Fibroblast of gingiva (primary cell): ENCODE results near the gene ADAMTS4.

ENCODE experiments used
- DNase-seq: peaks from one replicate; pipeline ENCODE4 v3.0.0-alpha.2; 2011; ENCODE audit warnings: low read depth

The ADAMTS4 gene

GRCh38 chr1:161173711-161174110 lies 25.1 kb downstream of the ADAMTS4 start:
- DNase-seq = no peak

- DNase-seq = peak; percentile 99
These were observed 26.0 kb downstream of the ADAMTS4 start for GRCh38 chr1:161172776-161173376.

GRCh38 chr1:161172349-161172748 lies 26.5 kb downstream of the ADAMTS4 start:
- no peak for DNase-seq

GRCh38 chr1:161171696-161172095 lies 27.2 kb downstream of the ADAMTS4 start:
- DNase-seq = no peak

- no peak for DNase-seq
These were observed 27.7 kb downstream of the ADAMTS4 start for GRCh38 chr1:161171191-161171590.

- DNase-seq = no peak
These were observed 29.9 kb downstream of the ADAMTS4 start for GRCh38 chr1:161168906-161169305.

- DNase-seq = no peak
These were observed 31.9 kb downstream of the ADAMTS4 start for GRCh38 chr1:161166669-161167548.

GRCh38 chr1:161165742-161166668 lies 32.8 kb downstream of the ADAMTS4 start, which contains the start of gene PPOX:
PPOX (plus strand) TSS chr1:161166426; CDS start chr1:161166848, 422 bp downstream.
- peak; percentile 98 for DNase-seq

GRCh38 chr1:161164901-161165610 lies 33.8 kb downstream of the ADAMTS4 start:
- no peak for DNase-seq

- no peak for DNase-seq
These were observed 35.1 kb downstream of the ADAMTS4 start for GRCh38 chr1:161163793-161164192.

- no peak for DNase-seq
These were observed 36.0 kb downstream of the ADAMTS4 start for GRCh38 chr1:161162806-161163205.

- DNase-seq = no peak
These were observed 36.8 kb downstream of the ADAMTS4 start for GRCh38 chr1:161162052-161162451.

- DNase-seq = no peak
These were observed 37.2 kb downstream of the ADAMTS4 start for GRCh38 chr1:161161652-161162051.

- no peak for DNase-seq
These were observed 38.1 kb downstream of the ADAMTS4 start for GRCh38 chr1:161160671-161161145.

GRCh38 chr1:161159913-161160243 lies 39.0 kb downstream of the ADAMTS4 start:
- DNase-seq = no peak

- peak; percentile 86 for DNase-seq
These were observed 39.6 kb downstream of the ADAMTS4 start, which contains the start of gene USP21 for GRCh38 chr1:161159087-161159912. USP21 (plus strand) TSS chr1:161159500; CDS start chr1:161160641, 1,141 bp downstream.

- no peak for DNase-seq
These were observed 40.4 kb downstream of the ADAMTS4 start for GRCh38 chr1:161158316-161159010.

- DNase-seq = no peak
These were observed 41.0 kb downstream of the ADAMTS4 start for GRCh38 chr1:161157867-161158266.

GRCh38 chr1:161153682-161154337 lies 45.0 kb downstream of the ADAMTS4 start, which contains the start of gene UFC1:
UFC1 (plus strand) TSS chr1:161153978; CDS start chr1:161153998, 20 bp downstream.
- DNase-seq = peak; percentile 91
